Stomach smooth muscle (tissue), 2 donors: ENCODE measurements around the gene C11orf21.
"Not testable (repeated sequence)": the region's sequence is repeated elsewhere in the genome, so short reads cannot be mapped to it uniquely, and the experiment has no call there.

ENCODE experiments used
- H3K27ac ChIP-seq: one replicate; pipeline ENCODE4 v1.7.0; 2013; ENCODE audit warnings: mild to moderate bottlenecking, low read length, inconsistent platforms
- H3K27me3 ChIP-seq, 2 donors: one replicate each; pipeline ENCODE4 v1.7.0; 2013; ENCODE audit warnings: low read length in 2 of 2; ENCODE audit not compliant: insufficient read depth in 2 of 2, control insufficient read depth in 1 of 2
- H3K36me3 ChIP-seq, 2 donors: one replicate each; pipeline ENCODE4 v1.7.0; 2013; ENCODE audit warnings: low read length in 2 of 2; ENCODE audit not compliant: control insufficient read depth in 2 of 2, insufficient read depth in 2 of 2
- H3K4me1 ChIP-seq: one replicate; pipeline ENCODE4 v1.7.0; 2013; ENCODE audit warnings: low read length; ENCODE audit not compliant: control insufficient read depth, insufficient read depth
- H3K4me3 ChIP-seq, 2 donors: one replicate each; pipeline ENCODE4 v1.7.0; 2013; ENCODE audit warnings: low read length in 2 of 2
- H3K9ac ChIP-seq, 2 donors: one replicate each; pipeline ENCODE4 v1.7.0; 2013; ENCODE audit warnings: low read length in 2 of 2, mild to moderate bottlenecking in 1 of 2
- H3K9me3 ChIP-seq, 2 donors: one replicate each; pipeline ENCODE4 v1.7.0; 2013; ENCODE audit warnings: low read length in 2 of 2; ENCODE audit not compliant: control insufficient read depth in 2 of 2
- donor health status: healthy.
- donor health status: Pancreatic carcinoma.

Gene C11orf21

GRCh38 chr11:2333486-2334205 is 31.9 kb upstream of the C11orf21 start:
- H3K36me3 ChIP-seq, H3K4me1 ChIP-seq, H3K9me3 ChIP-seq, H3K4me3 ChIP-seq, H3K27me3 ChIP-seq, H3K9ac ChIP-seq, H3K27ac ChIP-seq: not testable (repeated sequence)

GRCh38 chr11:2332569-2332968 is 30.9 kb upstream of the C11orf21 start:
- not testable (repeated sequence) for H3K9me3 ChIP-seq, H3K36me3 ChIP-seq, H3K9ac ChIP-seq, H3K4me3 ChIP-seq, H3K27me3 ChIP-seq, H3K4me1 ChIP-seq, H3K27ac ChIP-seq

DNA sequence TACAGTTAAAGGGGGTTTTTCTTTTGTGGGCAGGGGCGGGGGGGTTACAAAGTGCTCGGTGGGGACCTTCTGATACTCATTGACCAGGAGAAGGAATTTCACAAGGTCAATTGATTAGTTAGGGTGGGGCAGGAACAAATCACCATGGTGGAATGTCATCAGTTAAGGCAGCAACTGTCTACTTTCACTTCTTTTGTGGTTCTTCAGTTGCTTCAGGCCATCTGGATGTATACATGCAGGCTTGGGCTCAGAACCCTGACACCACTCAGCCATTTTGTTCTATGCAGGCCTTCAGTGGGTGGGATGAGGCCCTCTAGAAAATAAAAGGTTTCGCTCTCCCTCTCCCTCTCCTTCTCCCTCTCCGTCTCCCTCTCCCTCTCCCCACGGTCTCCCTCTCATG is 29.7 kb upstream of the C11orf21 start:
- Histone ChIP-seq H3K4me3 (no peak overlapping the region), H3K27ac (no peak overlapping the region), H3K9ac (no peak overlapping the region)

DNA sequence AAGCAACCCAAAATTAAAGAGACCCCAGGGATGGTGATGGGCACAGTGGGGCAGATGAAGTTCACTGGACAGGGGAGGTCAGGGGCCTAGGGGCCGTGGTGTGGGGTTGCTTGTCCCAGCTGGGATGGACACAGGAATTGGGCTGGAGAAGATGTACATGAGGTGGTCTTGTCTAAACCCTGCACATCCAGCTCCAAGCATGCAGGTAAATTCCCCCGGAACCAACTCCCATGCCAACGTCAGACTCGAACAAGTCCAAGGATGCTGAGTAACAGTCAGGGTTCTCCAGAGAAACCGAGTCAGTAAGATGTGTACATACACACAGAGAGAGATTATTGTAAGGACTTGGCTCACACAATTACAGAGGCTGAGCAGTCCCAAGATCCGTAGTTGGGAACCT is 29.0 kb upstream of the C11orf21 start:
- H3K27ac ChIP-seq = no peak overlapping the region
- H3K27me3 ChIP-seq = no peaks in the 10 kb centered on the region
- no peaks in the 10 kb centered on the region for H3K9me3 ChIP-seq
- no peak overlapping the region for H3K9ac ChIP-seq
- H3K36me3 ChIP-seq = no peaks in the 10 kb centered on the region
- H3K4me1 ChIP-seq = no peaks in the 10 kb centered on the region
- H3K4me3 ChIP-seq = no peak overlapping the region

More for the DNA sequence above, 29.7 kb upstream of the C11orf21 start:
- Histone ChIP-seq H3K27me3 (no peaks in the 10 kb centered on the region), H3K4me1 (no peaks in the 10 kb centered on the region), H3K9me3 (no peaks in the 10 kb centered on the region), H3K36me3 (no peaks in the 10 kb centered on the region)

DNA sequence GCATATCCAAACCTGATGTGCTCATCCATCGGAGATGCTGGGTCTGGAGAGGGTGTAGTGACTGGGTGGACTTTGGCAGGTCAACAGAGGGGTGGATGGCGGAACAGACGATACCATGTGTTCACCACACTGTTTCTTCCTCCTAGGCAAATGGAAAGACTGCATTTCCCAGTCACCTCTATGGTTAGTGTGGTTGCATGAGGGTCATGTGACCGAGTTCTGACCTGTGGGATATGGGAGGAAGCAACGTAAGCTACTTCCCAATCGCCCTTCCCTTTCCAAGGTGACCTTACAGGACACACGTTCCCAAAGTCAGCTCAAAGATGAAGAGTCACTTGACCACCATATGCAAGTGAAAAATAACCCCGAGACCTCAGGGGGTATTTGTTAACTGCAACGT is 27.8 kb upstream of the C11orf21 start:
- Histone ChIP-seq H3K27me3 (no peaks in the 10 kb centered on the region), H3K9me3 (no peaks in the 10 kb centered on the region), H3K4me1 (no peaks in the 10 kb centered on the region), H3K4me3 (no peak overlapping the region), H3K27ac (no peak overlapping the region), H3K36me3 (no peaks in the 10 kb centered on the region), H3K9ac (no peak overlapping the region)

DNA sequence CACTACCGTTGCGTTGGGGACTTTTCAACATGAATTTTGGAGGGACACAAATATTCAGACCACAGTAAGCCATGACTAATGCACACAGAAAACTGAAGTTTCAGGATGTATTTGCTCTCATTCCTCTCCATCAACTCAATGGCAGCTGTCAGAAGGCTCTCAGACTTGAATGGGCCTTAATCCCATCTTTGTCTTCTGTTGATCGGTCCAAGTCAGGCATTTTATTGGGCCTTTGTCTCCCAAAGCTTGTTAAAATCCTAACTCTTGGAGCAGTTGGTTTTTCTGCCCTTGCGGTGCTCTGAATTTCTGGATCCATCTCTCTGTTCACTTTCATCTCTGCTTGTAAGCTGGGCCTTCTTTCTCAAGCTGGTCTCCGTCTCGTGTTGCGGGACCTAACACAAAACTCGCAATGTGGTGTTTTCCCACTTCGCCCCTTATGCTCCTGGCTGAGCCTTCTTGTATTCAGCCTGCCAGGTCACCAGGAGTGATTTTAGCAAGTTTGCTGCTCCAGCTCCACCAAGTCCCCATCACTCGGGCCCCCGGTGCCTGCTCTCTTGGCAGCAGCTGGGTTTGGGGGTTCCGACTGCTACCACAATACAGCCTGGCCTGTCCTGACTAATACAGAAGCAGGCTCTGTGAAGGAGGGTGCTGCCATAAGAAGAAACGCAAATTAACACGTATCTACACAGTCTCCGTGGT is 27.1 kb upstream of the C11orf21 start:
- H3K9me3 ChIP-seq = no peaks in the 10 kb centered on the region
- no peak overlapping the region for H3K4me3 ChIP-seq

DNA sequence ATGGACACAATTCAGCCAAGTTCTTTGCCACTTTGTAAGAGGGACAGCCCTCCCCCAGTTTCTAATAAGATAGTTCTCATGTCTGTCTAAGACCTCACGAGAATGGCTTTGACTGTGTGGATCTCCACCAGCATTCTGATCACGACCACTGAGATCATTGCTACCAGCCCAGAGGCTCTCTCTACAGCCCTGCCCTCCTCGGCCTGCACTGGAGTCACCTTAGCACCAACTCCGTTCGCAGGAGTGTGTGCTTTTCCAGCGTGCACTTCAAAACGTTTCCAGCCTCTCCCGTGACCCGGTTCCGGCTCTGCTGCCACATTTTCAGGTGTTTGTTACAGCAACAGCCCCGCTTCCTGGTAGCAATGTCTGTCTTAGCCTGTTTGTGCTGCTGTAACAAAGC is 26.3 kb upstream of the C11orf21 start:
- H3K4me1 ChIP-seq = no peaks in the 10 kb centered on the region
- H3K9ac ChIP-seq = no peak overlapping the region

More for the DNA sequence above, 27.1 kb upstream of the C11orf21 start:
- Histone ChIP-seq H3K9ac (no peak overlapping the region), H3K4me1 (no peaks in the 10 kb centered on the region), H3K36me3 (no peaks in the 10 kb centered on the region), H3K27me3 (no peaks in the 10 kb centered on the region), H3K27ac (no peak overlapping the region)

DNA sequence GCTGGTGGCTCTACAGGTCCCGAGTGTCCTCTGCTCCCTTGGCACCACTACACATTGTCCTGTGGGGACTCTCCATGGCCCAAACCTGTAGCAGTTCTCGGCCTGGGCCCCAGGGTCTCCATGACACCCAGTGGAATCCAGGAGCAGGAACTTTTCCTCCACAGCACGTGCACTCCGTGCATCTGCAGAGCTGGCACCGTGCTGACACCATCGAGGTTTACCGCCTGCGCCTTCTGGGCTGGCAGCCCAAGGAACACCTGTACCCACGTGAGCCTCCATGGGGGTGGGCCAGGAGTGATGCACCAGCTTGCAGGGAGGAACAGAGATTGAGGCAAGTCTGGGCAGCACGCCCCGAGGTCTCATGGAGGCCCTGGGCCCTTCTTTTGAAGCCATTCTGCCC is 25.3 kb upstream of the C11orf21 start:
- Histone ChIP-seq H3K36me3 (no peaks in the 10 kb centered on the region), H3K4me3 (no peak overlapping the region), H3K27ac (no peak overlapping the region), H3K4me1 (no peaks in the 10 kb centered on the region), H3K9ac (no peak overlapping the region), H3K27me3 (no peaks in the 10 kb centered on the region), H3K9me3 (no peaks in the 10 kb centered on the region)

More for the DNA sequence above, 26.3 kb upstream of the C11orf21 start:
- Histone ChIP-seq H3K36me3 (no peaks in the 10 kb centered on the region), H3K27me3 (no peaks in the 10 kb centered on the region), H3K27ac (no peak overlapping the region), H3K4me3 (no peak overlapping the region), H3K9me3 (no peaks in the 10 kb centered on the region)

DNA sequence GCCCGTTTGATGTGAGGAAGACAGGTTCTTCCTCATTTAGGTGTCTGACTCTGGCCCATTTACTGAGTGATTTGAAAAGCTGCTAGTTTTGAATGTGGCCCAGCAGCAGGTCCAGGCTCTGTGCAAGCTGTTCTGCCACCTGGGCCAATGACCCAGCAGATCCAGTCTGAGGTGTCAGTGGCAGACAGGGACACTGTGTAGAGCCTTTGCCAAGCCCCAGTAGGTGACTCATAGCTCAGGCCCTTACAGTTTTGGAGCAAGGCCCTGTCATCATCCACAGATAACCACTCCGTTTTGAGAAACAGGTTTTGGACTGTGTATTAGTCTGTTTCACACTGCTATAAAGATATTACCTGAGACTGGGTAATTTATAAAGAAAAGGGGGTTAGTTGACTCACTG is 24.0 kb upstream of the C11orf21 start:
- H3K27ac ChIP-seq = no peak overlapping the region
- H3K9me3 ChIP-seq = no peaks in the 10 kb centered on the region
- H3K4me1 ChIP-seq = no peaks in the 10 kb centered on the region
- H3K9ac ChIP-seq = no peak overlapping the region
- H3K27me3 ChIP-seq = no peaks in the 10 kb centered on the region
- H3K4me3 ChIP-seq = no peak overlapping the region
- H3K36me3 ChIP-seq = no peaks in the 10 kb centered on the region

DNA sequence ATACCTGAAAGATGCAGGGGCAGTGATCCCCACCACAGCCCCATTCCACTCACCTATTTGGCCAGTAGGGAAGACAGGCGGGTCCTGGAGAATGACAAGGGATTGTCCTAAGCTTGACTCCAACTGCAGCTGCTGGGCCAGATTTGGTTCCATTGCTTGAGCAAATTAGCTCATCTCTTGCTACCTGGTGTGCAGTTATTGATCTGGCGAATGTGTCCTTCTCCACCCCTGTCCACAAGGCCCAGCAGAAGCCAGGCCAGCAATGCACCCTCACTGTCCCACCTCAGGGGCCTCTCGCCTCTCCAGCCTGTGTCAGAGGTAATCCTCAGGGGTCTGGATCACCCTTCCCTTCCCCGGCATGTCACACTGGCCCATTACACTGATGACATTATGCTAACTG is 23.4 kb upstream of the C11orf21 start:
- Histone ChIP-seq H3K27ac (no peak overlapping the region), H3K27me3 (no peaks in the 10 kb centered on the region), H3K9ac (no peak overlapping the region), H3K36me3 (no peaks in the 10 kb centered on the region), H3K9me3 (no peaks in the 10 kb centered on the region), H3K4me3 (no peak overlapping the region), H3K4me1 (no peaks in the 10 kb centered on the region)

DNA sequence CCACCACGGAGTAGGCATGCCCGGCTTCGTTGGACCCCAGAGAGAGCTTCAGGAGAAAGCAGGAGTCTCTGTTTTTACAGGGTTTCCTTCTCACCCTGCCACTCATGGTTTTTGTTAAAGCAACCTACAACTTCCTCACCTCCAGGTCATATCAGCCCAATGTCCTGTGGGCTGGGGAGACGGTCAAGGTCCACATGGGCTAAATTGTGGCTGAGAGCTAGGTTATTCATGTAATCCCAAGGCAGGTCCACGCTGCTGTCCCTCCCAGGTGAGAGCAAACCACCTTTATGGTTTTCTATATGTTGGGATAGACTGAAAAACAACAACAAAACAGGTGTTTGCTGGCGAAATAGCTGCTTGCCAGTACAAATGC is 19.6 kb upstream of the C11orf21 start:
- Histone ChIP-seq H3K9ac (no peak overlapping the region), H3K27me3 (no peaks in the 10 kb centered on the region), H3K4me1 (no peaks in the 10 kb centered on the region), H3K36me3 (no peaks in the 10 kb centered on the region), H3K4me3 (no peak overlapping the region), H3K9me3 (peaks cover 0 to 10% of the 10 kb centered on the region in 2 donors), H3K27ac (no peak overlapping the region)
